GM19372 (cell line): ENCODE results near the gene SORBS1.

ENCODE experiments used
- ATAC-seq: cut with Tn5 transposase; IDR thresholded peaks from one replicate; pipeline ENCODE4 v1.9.1; 2021; ENCODE audit warnings: mild to moderate bottlenecking, low read depth, moderate library complexity; ENCODE audit not compliant: unreplicated experiment

SORBS1 gene

GRCh38 chr10:95400787-95401186, 160.4 kb downstream of the SORBS1 start:
- ATAC-seq = no peak

- no peak for ATAC-seq
Observed at GRCh38 chr10:95399183-95399582, 162.0 kb downstream of the SORBS1 start.

GRCh38 chr10:95397747-95398146, 163.4 kb downstream of the SORBS1 start:
- ATAC-seq = no peak

- ATAC-seq = no peak
Observed at GRCh38 chr10:95395947-95396449, 165.2 kb downstream of the SORBS1 start.

- ATAC-seq = no peak
Observed at GRCh38 chr10:95394161-95394880, 166.8 kb downstream of the SORBS1 start.

GRCh38 chr10:95392681-95393164, 168.4 kb downstream of the SORBS1 start:
- no peak for ATAC-seq

GRCh38 chr10:95392217-95392584, 169.0 kb downstream of the SORBS1 start:
- no peak for ATAC-seq

- no peak for ATAC-seq
Observed at GRCh38 chr10:95391581-95392216, 169.5 kb downstream of the SORBS1 start.

GRCh38 chr10:95391164-95391563, 170.0 kb downstream of the SORBS1 start:
- ATAC-seq = no peak

GRCh38 chr10:95389982-95390381, 171.2 kb downstream of the SORBS1 start:
- ATAC-seq = no peak

GRCh38 chr10:95389176-95389575, 172.0 kb downstream of the SORBS1 start:
- ATAC-seq = no peak

- ATAC-seq = no peak
Observed at GRCh38 chr10:95388539-95388938, 172.6 kb downstream of the SORBS1 start.

GRCh38 chr10:95388109-95388471, 173.1 kb downstream of the SORBS1 start:
- ATAC-seq = no peak

GRCh38 chr10:95384011-95384704, 177.0 kb downstream of the SORBS1 start:
- no peak for ATAC-seq

- ATAC-seq = no peak
Observed at GRCh38 chr10:95382596-95382995, 178.6 kb downstream of the SORBS1 start.

- no peak for ATAC-seq
Observed at GRCh38 chr10:95382174-95382573, 179.0 kb downstream of the SORBS1 start.

- ATAC-seq = no peak
Observed at GRCh38 chr10:95377950-95378349, 183.2 kb downstream of the SORBS1 start.

GRCh38 chr10:95375418-95375817, 185.8 kb downstream of the SORBS1 start:
- ATAC-seq = no peak

- ATAC-seq = peak; percentile 74
Observed at GRCh38 chr10:95374597-95375209, 186.5 kb downstream of the SORBS1 start.

- no peak for ATAC-seq
Observed at GRCh38 chr10:95373660-95374059, 187.5 kb downstream of the SORBS1 start.

- no peak for ATAC-seq
Observed at GRCh38 chr10:95364342-95364741, 196.8 kb downstream of the SORBS1 start.
